ENCODE measurements around the gene RAET1E.

The RAET1E gene

GRCh38 chr6:149860513-149860833 lies 37.4 kb downstream of the RAET1E start:
- Histone ChIP-seq H2AFZ (ENCODE audit: insufficient read depth, low read length, poor library complexity) (no peak overlapping the region), H2BK120ac (ENCODE audit: insufficient read depth, low read length, poor library complexity) (no peak overlapping the region), H3K4me3 (ENCODE audit: low read depth, low read length) (no peak overlapping the region), H4K91ac (ENCODE audit: low read depth, low read length) (no peak overlapping the region), H3K27me3 (ENCODE audit: insufficient read depth, low read length) (no peaks in the 10 kb centered on the region), H4K8ac (ENCODE audit: low read depth, low read length) (no peak overlapping the region), H3K4me2 (ENCODE audit: low read length) (no peak overlapping the region), H3K36me3 (ENCODE audit: control insufficient read depth in 1 of 2, insufficient read depth in 2 of 2, low read length in 2 of 2) (no peaks in the 10 kb centered on the region), H3K4ac (ENCODE audit: low read depth, low read length) (no peak overlapping the region), H3K27ac (ENCODE audit: low read depth, low read length) (no peak overlapping the region), H3K4me1 (ENCODE audit: control insufficient read depth in 1 of 2, insufficient read depth in 2 of 2, low read length in 2 of 2) (peaks cover 4 to 5% of the 10 kb centered on the region in 2 experiments), H2AK5ac (ENCODE audit: low read length) (no peak overlapping the region), H3K18ac (ENCODE audit: low read length) (no peak overlapping the region), H2BK5ac (ENCODE audit: low read depth, low read length, poor library complexity) (no peak overlapping the region), H3K23ac (ENCODE audit: low read length) (no peak overlapping the region), H3K9me3 (ENCODE audit: insufficient read depth, low read depth, low read length) (no peaks in the 10 kb centered on the region), H4K12ac (ENCODE audit: low read depth, low read length) (no peak overlapping the region), H3K79me1 (ENCODE audit: low read length) (no peaks in the 10 kb centered on the region), H3K79me2 (ENCODE audit: control insufficient read depth, insufficient read depth, low read length, poor library complexity) (no peaks in the 10 kb centered on the region), H3K14ac (ENCODE audit: low read length) (no peak overlapping the region), H2BK12ac (ENCODE audit: low read length) (no peak overlapping the region), H3K9ac (ENCODE audit: low read length) (no peak overlapping the region)
- DNase-seq: no peak
- no CpG with 5 or more reads among the region's 5 CpGs for WGBS (ENCODE audit: extremely low coverage, insufficient coverage, insufficient read length)

DNA sequence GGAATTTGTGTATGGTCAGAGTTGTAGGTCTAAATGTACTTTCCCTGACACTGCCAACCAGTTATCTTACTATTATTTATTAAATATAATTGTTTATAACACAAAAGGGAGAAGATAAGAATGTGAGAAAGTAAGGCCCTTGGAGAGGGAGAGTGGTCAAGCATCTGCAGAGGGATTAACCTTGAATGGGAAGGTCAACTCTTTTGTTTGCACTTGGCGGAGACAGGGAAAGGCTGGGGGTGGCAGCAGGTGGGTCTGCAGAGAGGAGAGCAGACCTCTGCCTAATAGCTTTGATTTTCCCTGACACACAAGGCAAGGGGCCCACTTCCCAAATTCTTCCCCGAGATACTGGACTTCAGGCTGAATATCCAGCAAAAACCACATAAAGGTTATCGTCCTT lies 38.0 kb downstream of the RAET1E start:
- H2BK120ac ChIP-seq (ENCODE audit: insufficient read depth, low read length, poor library complexity): no peak overlapping the region
- no peak overlapping the region for H2BK12ac ChIP-seq (ENCODE audit: low read length)
- H3K4me3 ChIP-seq (ENCODE audit: low read depth, low read length): no peak overlapping the region
- H3K79me2 ChIP-seq (ENCODE audit: control insufficient read depth, insufficient read depth, low read length, poor library complexity): no peaks in the 10 kb centered on the region
- no peaks in the 10 kb centered on the region for H3K9me3 ChIP-seq (ENCODE audit: insufficient read depth, low read depth, low read length)
- H2AFZ ChIP-seq (ENCODE audit: insufficient read depth, low read length, poor library complexity): no peak overlapping the region
- peaks cover 1% of the 10 kb centered on the region for H3K79me1 ChIP-seq (ENCODE audit: low read length)
- no peak overlapping the region for H4K8ac ChIP-seq (ENCODE audit: low read depth, low read length)
- no peak overlapping the region for H4K12ac ChIP-seq (ENCODE audit: low read depth, low read length)
- H3K4me1 ChIP-seq (ENCODE audit: control insufficient read depth in 1 of 2, insufficient read depth in 2 of 2, low read length in 2 of 2): peaks cover 4 to 8% of the 10 kb centered on the region in 2 experiments
- no peaks in the 10 kb centered on the region for H3K36me3 ChIP-seq (ENCODE audit: control insufficient read depth in 1 of 2, insufficient read depth in 2 of 2, low read length in 2 of 2)
- no peak overlapping the region for H3K4ac ChIP-seq (ENCODE audit: low read depth, low read length)
- H3K27ac ChIP-seq (ENCODE audit: low read depth, low read length): no peak overlapping the region
- WGBS (ENCODE audit: extremely low coverage, insufficient coverage, insufficient read length): no CpG with 5 or more reads among the region's 3 CpGs
- no peak overlapping the region for H3K14ac ChIP-seq (ENCODE audit: low read length)
- no peak overlapping the region for H3K4me2 ChIP-seq (ENCODE audit: low read length)
- DNase-seq: no peak
- no peak overlapping the region for H3K9ac ChIP-seq (ENCODE audit: low read length)
- H3K27me3 ChIP-seq (ENCODE audit: insufficient read depth, low read length): no peaks in the 10 kb centered on the region
- no peak overlapping the region for H4K91ac ChIP-seq (ENCODE audit: low read depth, low read length)
- no peak overlapping the region for H3K23ac ChIP-seq (ENCODE audit: low read length)
- no peak overlapping the region for H3K18ac ChIP-seq (ENCODE audit: low read length)
- H2AK5ac ChIP-seq (ENCODE audit: low read length): no peak overlapping the region
- H2BK5ac ChIP-seq (ENCODE audit: low read depth, low read length, poor library complexity): no peak overlapping the region

DNA sequence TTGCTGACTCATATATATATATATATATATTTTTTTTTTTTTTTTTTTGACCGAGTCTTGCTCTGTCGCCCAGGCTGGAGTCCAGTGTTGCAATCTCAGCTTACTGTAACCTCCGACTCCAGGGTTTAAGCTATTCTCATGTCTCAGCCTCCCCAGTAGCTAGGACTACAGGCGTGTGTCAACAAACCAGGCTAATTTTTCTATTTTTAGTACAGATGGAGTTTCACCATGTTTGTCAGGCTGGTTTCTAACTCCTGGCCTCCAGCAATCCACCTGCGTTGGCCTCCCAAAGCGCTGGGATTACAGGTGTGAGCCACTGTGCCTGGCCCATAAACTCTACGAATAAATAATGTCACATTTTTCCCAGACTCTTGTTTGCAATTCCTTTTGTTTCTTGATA lies 38.5 kb downstream of the RAET1E start:
- H2BK5ac ChIP-seq (ENCODE audit: low read depth, low read length, poor library complexity): no peak overlapping the region
- no peak overlapping the region for H3K23ac ChIP-seq (ENCODE audit: low read length)
- no peak overlapping the region for H3K4me3 ChIP-seq (ENCODE audit: low read depth, low read length)
- H3K18ac ChIP-seq (ENCODE audit: low read length): no peak overlapping the region
- DNase-seq: peak; percentile 72 to 77
- H3K9ac ChIP-seq (ENCODE audit: low read length): no peak overlapping the region
- no peak overlapping the region for H4K12ac ChIP-seq (ENCODE audit: low read depth, low read length)
- H3K4me2 ChIP-seq (ENCODE audit: low read length): no peak overlapping the region
- no peaks in the 10 kb centered on the region for H3K27me3 ChIP-seq (ENCODE audit: insufficient read depth, low read length)
- H3K79me1 ChIP-seq (ENCODE audit: low read length): peaks cover 4% of the 10 kb centered on the region
- no peak overlapping the region for H2AFZ ChIP-seq (ENCODE audit: insufficient read depth, low read length, poor library complexity)
- no peak overlapping the region for H3K27ac ChIP-seq (ENCODE audit: low read depth, low read length)
- H3K9me3 ChIP-seq (ENCODE audit: insufficient read depth, low read depth, low read length): no peaks in the 10 kb centered on the region
- WGBS (ENCODE audit: extremely low coverage, insufficient coverage, insufficient read length): no CpG with 5 or more reads among the region's 7 CpGs
- H4K8ac ChIP-seq (ENCODE audit: low read depth, low read length): no peak overlapping the region
- no peak overlapping the region for H2AK5ac ChIP-seq (ENCODE audit: low read length)
- H3K4me1 ChIP-seq (ENCODE audit: control insufficient read depth in 1 of 2, insufficient read depth in 2 of 2, low read length in 2 of 2): peaks cover 7 to 11% of the 10 kb centered on the region in 2 experiments
- H3K14ac ChIP-seq (ENCODE audit: low read length): no peak overlapping the region
- H4K91ac ChIP-seq (ENCODE audit: low read depth, low read length): no peak overlapping the region
- no peaks in the 10 kb centered on the region for H3K36me3 ChIP-seq (ENCODE audit: control insufficient read depth in 1 of 2, insufficient read depth in 2 of 2, low read length in 2 of 2)
- no peak overlapping the region for H3K4ac ChIP-seq (ENCODE audit: low read depth, low read length)
- H2BK120ac ChIP-seq (ENCODE audit: insufficient read depth, low read length, poor library complexity): no peak overlapping the region
- no peaks in the 10 kb centered on the region for H3K79me2 ChIP-seq (ENCODE audit: control insufficient read depth, insufficient read depth, low read length, poor library complexity)
- H2BK12ac ChIP-seq (ENCODE audit: low read length): no peak overlapping the region

DNA sequence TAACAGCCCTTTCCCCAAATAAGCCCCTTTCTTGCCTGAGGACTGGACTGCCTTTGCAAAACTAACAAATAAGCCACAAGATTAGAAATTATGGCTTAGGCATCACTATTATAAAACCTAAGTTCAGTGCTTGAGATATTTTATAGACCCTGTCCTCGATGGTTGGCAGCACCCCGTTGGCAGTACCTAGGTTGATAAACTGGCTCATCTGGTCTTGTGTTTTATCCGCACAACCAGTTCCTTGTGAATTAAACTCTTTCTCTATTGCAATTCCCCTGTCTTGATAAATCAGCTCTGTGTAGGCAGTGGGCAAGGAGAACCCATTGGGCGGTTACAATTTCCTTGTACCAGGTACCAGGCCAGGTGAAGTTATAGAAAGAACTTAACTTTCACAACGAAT lies 40.4 kb downstream of the RAET1E start:
- no CpG with 5 or more reads among the region's 5 CpGs for WGBS (ENCODE audit: extremely low coverage, insufficient coverage, insufficient read length)
- H3K36me3 ChIP-seq (ENCODE audit: control insufficient read depth in 1 of 2, insufficient read depth in 2 of 2, low read length in 2 of 2): no peaks in the 10 kb centered on the region
- no peaks in the 10 kb centered on the region for H3K9me3 ChIP-seq (ENCODE audit: insufficient read depth, low read depth, low read length)
- no peak overlapping the region for H3K4me3 ChIP-seq (ENCODE audit: low read depth, low read length)
- H2BK5ac ChIP-seq (ENCODE audit: low read depth, low read length, poor library complexity): no peak overlapping the region
- H3K9ac ChIP-seq (ENCODE audit: low read length): no peak overlapping the region
- H3K23ac ChIP-seq (ENCODE audit: low read length): no peak overlapping the region
- H2AFZ ChIP-seq (ENCODE audit: insufficient read depth, low read length, poor library complexity): no peak overlapping the region
- no peak overlapping the region for H3K27ac ChIP-seq (ENCODE audit: low read depth, low read length)
- no peak overlapping the region for H2AK5ac ChIP-seq (ENCODE audit: low read length)
- no peak overlapping the region for H2BK12ac ChIP-seq (ENCODE audit: low read length)
- no peaks in the 10 kb centered on the region for H3K79me2 ChIP-seq (ENCODE audit: control insufficient read depth, insufficient read depth, low read length, poor library complexity)
- peaks cover 7 to 10% of the 10 kb centered on the region in 2 experiments for H3K4me1 ChIP-seq (ENCODE audit: control insufficient read depth in 1 of 2, insufficient read depth in 2 of 2, low read length in 2 of 2)
- no peak overlapping the region for H4K91ac ChIP-seq (ENCODE audit: low read depth, low read length)
- no peak overlapping the region for H3K4me2 ChIP-seq (ENCODE audit: low read length)
- H3K4ac ChIP-seq (ENCODE audit: low read depth, low read length): no peak overlapping the region
- H3K27me3 ChIP-seq (ENCODE audit: insufficient read depth, low read length): no peaks in the 10 kb centered on the region
- H4K8ac ChIP-seq (ENCODE audit: low read depth, low read length): no peak overlapping the region
- H3K79me1 ChIP-seq (ENCODE audit: low read length): peaks cover 4% of the 10 kb centered on the region
- DNase-seq: no peak
- H4K12ac ChIP-seq (ENCODE audit: low read depth, low read length): no peak overlapping the region
- no peak overlapping the region for H3K14ac ChIP-seq (ENCODE audit: low read length)
- no peak overlapping the region for H3K18ac ChIP-seq (ENCODE audit: low read length)
- no peak overlapping the region for H2BK120ac ChIP-seq (ENCODE audit: insufficient read depth, low read length, poor library complexity)

Measured in trophoblast cell (in vitro differentiated cells and primary cell).